HG02884 (cell line): ENCODE measurements around the gene YJU2.
"Not testable (repeated sequence)": the region's sequence is repeated elsewhere in the genome, so short reads cannot be mapped to it uniquely, and the experiment has no call there.

Experiments used
- ATAC-seq: cut with Tn5 transposase; IDR thresholded peaks from one replicate; pipeline ENCODE4 v1.9.1; 2021; ENCODE audit warnings: mild to moderate bottlenecking, moderate library complexity; ENCODE audit not compliant: unreplicated experiment

Gene YJU2

DNA sequence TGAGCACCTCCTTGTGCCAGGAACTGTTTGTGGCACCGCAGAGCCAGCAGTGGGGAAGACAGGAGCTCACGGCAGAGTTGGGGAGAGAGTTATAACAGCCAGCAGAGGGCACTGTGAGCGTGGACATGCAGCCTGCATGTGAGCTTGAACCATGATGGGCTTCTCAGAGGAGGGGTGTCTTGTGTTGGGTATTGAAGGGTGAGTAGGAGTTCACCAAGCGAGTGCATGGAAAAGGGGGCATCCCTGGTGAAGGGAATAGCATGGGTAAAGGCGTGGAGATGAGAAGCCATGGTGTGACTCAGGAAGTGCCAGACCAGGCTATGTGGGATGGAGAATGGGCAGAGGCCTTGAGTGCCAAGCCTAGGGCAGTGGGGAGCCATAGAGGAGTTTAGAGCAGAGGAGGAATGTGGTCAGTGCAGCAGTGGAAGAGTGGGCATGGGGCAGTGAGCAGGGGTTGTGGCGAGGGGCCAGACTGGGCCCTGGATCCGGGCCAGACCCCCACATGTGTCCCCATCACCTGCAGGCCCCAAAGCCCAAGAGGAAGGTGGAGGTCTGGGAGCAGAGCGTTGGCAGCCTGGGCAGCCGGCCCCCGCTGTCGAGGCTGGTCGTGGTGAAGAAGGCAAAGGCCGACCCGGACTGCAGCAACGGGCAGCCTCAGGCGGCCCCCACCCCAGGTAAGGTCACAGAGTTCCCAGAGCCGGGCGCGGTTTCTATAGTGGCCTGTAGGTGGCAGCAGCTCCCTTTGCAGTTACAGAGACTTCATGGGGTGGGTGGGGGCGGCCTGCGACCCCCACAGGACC lies 20.4 kb downstream of the YJU2 start:
- ATAC-seq = no peak

DNA sequence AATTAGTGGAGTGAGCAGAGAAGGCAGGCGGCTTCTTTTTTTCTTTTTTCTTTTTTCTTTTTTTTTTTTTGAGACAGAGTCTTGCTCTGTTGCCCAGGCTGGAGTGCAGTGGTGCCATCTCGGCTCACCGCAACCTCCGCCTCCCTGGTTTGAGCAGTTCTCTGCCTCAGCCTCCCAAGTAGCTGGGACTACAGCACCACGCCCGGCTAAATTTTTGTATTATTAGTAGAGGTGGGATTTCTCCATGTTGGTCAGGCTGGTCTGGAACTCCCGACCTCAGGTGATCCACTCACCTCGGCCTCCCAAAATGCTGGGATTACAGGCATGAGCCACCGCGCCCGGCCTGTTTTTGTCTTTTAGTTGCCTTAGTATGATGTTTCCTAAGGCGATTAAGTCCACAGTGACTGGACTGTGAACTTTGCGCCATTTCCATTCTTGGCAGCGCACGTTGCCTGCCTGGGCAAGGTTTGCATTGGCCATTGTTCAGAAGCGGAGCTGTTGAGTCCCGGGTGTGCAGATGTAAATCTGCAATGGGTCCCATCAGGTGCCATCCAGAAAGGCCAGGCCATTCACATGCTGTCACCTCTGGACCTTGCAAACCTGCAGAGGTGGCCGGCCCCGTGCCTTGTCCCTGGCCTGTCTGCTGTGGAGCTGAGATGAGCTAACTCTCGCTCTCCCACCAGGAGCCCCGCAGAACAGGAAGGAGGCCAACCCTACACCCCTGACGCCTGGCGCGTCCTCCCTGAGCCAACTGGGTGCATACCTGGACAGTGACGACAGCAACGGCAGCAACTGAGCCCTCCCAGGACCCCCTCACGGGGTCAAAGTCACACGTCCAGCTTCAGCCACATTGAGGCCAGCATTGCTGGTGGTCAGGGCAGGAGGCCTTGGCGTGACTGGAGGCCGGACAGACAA lies 21.3 kb downstream of the YJU2 start:
- ATAC-seq = no peak

DNA sequence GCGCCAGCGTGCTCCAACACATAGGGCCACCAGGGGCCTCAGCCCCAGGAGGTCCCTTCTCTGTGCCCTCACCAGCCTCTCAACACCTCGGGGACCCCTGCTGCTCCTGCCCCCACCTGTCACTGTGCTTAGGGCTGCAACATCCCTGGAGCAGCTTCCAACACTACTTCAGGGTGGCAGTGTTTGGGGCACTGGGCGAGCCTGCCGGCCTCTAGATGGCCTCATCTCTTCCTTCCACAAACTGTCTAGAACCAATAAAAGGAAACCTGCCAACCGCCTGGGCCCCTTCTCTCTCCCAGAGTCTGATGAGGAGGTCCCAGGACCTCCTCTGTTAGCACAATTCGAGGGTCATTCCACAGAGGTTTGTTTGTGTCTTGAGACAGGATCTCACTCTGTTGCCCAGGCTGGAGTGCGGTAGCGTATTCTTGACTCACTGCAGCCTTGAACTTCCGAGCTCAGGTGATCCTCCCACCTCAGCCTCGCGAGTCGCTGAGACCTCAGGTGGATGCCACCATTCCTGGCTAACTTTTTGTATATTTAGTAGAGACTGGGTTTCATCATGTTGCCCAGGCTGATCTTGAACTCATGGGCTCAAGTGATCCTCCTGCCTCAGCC lies 22.0 kb downstream of the YJU2 start:
- ATAC-seq = no peak

DNA sequence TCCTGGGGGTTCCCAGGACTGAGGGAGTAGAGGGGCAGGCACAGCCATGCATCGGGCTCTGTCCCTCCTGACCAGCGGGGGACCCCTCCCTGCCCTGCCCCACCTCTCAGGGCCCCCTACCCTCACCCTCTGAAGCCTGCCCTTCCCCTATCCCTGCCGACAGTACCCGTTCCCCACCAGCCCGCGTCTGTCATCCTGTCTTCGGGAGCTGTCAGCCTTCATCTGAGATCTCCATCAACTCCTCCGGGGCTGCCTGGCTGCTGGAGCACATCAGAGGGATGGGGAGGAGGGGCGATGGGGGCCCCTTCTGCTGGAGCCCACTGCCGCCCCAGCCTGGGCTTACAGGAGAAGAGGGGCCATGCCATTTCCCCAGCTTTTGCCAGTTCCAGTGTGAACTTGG lies 26.0 kb downstream of the YJU2 start:
- no peak for ATAC-seq

DNA sequence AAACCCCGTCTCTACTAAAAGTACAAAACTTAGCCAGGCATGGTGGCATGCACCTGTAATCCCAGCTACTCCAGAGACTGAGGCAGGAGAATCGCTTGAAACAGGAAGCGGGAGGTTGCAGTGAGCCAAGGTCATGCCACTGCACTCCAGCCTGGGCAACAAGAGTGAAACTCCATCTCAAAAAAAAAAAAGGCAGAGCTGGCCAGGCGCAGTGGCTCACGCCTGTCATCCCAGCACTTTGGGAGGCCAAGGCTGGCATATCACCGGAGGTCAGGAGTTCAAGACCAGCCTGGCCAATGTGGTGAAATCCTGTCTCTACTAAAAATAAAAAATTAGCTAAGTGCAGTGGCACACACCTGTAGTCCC lies 27.4 kb downstream of the YJU2 start:
- ATAC-seq = not testable (repeated sequence)

DNA sequence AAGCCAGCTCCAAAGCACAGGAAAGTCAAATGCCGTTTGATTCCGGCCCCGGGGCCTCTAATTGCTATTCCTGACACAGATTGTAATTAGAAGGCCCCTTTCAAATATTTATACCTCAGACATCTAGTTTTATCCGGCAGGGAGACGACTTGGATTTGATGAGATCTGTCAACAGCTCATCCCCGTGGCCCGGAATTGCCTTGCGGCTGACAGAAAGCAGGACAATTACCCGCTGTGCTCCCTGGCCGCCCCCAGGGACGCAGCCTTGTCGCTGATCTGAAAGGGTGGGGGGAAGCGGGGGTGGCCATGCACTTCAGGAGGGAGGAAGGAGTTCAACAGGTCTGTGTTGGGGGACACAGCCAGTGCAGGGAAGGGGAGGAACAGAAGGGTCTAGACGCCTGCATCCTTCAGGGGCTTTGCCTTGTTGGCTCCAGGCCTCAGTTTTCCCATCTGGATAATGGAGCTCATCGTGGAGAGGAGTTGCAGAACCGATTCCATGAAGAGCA lies 30.4 kb downstream of the YJU2 start:
- ATAC-seq = no peak

DNA sequence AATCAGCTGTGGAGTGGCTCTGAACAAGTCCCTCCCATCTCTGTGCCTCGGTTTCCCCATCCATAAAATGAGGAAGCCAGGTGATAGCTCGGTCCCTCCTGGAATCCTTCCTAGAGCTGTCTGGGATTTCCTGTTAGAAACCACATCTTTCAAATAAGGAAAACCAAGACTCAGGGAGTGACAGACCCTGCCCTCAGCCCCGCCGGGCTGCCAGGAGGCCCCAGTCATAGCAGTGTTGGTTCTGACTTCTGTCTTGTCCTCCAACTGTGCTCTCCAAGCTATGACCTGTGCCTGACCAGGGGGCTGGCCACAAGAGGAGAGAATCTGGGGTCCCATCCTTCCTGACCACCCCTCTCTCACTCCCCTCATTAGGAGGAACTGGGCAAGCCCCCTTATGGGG lies 31.1 kb downstream of the YJU2 start:
- ATAC-seq = no peak

DNA sequence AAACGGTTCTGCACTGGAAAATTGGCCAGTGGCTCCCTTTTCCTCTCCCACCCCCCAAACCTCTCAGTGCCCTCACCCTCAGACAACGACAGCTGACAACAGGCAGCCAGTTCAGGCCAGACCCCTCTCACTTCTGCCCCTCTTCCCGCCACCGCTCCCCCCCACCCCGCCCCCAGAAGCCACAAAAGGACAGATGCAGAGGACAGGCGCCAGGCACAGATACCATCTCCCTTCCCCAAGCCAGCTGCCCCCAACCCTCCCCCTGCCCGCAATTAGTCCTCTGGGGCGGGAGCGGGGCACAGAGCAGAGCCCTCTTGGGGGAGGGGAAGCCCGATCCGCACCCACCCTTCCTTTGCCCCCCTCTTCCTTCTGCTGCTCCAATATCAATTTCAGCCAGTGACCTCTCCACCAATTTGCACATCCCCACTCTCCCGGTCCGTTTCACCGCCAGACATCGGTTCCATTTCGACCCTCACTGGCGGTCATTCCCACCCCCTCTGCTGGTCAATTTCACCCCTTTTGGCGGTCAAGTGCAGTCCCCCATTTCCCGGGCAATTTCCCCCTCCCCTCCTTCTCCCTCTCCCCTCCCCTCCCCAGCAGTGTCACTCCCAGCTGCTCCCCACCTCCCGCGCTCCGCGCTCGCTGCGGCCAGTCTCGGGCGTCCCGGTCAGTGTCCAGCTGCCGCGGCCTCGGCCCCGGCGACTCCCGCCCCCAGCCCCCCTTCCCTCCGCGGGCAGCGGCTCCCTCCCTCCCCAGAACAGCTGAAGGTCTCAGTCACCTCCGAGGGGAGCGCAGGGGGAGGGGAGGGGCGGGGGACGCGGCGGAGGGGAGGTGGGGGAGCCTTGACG lies 31.8 kb downstream of the YJU2 start, which contains the start of gene SHD:
Gene SHD, plus strand, starts transcription at position 848 of the 848 bp plus-strand sequence. CDS start 798 bp downstream, outside the sequence.
- no peak for ATAC-seq

DNA sequence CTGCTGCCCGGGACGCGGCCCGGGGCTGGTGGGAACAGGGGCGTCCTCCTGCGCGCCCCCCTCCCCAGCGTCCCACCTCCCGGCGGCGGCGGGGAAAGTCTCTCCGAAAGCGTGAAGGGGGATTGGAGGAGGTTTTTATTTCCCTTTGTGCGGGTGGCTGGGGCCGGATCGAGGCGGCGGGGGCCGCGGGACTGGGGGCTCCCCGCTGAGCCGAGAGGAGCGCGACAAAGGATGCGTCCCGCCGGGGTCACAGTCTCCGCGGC lies 32.3 kb downstream of the YJU2 start:
- ATAC-seq = no peak

DNA sequence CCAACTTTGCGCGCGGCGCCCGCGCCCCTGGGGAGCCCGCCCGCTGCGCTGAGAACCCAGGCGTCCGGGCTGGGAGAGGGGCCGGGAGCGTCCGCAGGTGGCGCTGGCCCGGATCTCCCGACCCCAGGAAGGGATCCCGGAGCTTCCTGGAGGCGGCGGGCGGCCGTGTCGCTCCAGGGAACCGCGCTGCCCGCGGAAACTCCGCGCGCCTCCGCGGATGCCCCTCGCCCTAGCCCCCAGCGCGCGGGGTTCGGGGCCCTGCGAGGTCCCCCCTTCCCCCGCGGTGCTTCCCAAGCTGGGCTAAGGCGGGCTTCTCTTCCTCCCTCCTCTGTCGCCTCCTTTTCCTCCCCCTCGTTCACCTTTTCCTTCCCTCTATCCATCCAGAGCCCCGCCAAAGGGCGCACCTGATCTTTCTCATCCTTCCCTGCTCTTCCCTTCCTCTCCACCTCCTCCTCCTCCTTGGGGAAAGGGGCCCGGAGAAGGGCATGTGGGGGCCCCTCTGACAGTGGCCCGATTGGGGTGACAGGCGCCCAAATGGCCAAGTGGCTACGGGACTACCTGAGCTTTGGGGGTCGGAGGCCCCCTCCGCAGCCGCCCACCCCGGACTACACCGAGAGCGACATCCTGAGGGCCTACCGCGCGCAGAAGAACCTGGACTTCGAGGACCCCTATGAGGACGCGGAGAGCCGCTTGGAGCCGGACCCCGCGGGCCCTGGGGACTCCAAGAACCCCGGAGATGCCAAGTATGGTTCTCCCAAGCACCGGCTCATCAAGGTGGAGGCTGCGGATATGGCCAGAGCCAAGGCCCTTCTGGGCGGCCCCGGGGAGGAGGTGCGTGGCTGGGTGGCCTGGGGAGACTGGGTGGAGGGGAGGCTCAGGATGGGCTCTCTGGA lies 32.9 kb downstream of the YJU2 start:
- no peak for ATAC-seq

DNA sequence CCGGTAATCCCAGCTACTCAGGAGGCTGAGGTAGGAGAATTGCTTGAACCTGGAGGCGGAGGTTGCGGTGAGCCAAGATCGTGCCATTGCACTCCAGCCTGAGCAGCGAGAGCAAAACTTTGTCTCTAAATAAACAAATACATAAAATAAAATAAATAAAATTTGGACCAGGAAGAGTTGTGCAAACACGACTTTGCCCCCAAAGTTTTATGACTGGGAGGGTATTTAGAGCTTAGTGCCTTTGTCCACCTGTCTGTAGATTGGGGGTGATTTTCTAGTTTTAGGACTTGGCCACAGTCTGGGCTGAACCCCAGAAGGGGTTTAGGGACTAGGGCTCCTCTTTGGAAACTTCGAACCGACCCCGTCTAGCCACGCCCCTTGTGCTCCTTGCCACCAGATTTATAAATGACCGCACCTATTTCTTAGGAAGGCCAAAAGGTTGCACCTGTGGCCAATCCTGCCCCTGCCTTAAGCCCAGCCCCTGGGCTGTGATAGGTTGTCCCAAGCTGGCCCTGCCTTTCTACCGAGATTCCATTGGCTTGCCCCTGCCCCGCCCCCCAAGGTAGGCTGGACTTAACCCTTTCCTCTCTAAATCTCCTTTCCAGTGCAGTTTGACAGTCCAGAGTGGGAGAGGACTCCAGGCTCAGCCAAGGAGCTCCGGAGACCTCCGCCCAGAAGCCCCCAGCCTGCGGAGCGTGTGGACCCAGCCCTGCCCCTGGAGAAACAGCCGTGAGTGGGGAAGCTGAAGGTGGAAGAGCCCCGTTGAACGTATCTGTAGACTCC lies 37.5 kb downstream of the YJU2 start:
- ATAC-seq = no peak

DNA sequence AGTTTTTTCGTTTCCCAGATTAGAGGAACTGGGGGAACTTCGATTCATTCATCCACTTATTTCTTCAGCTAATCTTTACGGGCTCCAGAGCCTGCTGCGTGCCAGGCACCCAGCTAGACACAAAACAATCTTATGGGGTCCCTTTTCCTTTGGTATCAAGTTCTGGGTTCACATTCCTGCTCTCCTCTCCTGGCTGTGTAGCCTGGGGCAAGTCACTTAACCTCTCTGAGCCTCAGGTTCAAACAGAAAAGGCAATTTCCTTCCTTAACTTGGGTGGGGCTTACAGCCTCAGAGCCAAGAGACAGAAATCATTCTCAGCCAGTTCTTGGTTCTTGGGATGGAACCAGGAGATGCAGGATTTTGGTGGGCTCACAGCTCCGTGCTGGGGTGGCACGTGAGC lies 38.1 kb downstream of the YJU2 start:
- ATAC-seq = no peak

DNA sequence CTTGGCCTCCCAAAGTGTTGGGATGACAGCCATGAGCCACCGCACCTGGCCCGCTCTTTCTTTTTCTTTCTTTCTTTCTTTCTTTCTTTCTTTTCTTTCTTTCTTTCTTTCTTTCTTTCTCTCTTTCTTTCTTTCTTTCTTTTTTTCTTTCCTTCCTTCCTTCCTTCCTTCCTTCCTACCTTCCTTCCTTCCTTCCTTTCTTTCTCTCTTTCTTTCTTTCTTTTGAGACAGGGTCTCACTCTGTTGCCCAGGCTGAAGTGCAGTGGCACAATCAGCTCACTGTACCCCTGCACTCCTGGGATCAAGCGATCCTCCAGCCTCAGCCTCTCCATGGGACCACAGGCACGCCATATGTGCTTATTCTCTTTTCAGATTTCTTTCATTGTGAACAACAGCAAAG lies 39.3 kb downstream of the YJU2 start:
- ATAC-seq = not testable (repeated sequence)

DNA sequence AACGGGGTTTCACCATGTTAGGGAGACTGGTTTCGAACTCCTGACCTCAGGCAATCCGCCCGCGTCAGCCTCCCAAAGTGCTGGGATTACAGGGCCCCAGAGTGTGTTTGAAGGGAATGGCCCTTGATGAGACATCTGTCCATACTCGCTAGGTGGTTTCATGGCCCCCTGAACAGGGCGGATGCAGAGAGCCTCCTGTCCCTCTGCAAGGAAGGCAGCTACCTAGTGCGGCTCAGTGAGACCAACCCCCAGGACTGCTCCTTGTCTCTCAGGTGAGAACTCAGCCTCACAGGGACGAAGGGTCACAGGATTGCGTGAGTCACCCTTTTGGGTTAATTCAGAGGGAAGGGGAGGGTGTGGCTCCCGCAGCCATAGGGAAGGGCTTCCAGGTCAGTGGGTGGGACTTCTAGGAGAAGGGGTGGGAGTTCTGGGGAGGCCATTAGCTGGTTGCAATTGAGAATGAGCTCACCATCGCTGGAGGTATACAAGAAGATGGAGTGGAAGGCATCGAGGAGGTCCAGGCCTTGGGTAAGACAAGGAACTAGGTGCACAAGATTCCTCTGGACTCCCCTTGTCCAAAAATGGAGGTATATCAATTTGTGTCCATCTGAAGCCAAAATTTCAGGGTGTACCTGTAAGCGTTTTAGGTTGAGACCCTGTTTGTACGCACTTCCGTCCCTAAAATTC lies 41.4 kb downstream of the YJU2 start:
- ATAC-seq = no peak

DNA sequence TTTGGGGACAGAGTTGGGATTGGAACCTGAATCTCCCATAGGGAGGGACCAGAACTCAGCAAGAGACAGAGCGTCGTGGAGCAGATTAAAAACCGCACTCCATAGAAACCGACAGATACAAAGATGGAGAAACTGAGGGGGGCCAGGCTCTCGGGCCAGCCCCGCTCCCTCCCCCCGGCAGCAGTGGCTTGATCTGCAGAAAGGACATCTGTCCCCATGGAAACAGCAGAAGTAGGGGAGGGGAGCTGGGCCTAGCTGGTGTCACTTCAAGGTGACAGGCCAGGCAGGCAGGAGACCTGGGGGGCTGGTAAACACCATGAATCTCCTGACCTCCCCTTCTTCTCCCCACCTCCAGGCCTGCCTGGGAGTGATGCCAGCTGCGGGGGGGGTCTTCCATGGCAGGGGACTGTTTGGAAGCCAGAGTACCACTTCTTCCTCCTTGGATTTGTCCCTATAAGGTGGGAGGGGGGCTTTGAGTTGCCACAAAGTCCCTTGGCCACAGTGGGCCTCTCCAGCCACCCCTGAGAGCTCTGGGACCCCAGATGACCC lies 44.4 kb downstream of the YJU2 start:
- no peak for ATAC-seq

DNA sequence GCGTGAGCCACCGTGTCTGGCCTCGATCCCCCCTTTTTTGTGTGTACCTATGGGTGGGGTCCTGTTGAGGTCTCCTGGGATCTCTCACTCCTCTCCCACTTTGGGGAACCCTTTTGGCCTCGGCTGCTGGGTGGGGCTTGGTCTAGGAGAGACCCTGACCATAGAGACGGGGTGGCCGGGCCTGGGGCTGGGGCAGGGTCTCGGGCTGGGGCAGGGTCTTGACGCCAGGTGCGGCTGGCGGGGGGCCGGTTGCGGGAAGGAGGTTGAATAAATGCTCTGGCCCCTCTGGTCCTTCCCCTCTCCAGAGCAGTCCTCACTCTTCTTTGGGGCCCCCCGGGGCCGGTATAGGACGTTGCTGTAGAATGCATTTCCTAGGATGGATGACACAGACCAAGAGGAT lies 45.6 kb downstream of the YJU2 start:
- ATAC-seq = no peak

DNA sequence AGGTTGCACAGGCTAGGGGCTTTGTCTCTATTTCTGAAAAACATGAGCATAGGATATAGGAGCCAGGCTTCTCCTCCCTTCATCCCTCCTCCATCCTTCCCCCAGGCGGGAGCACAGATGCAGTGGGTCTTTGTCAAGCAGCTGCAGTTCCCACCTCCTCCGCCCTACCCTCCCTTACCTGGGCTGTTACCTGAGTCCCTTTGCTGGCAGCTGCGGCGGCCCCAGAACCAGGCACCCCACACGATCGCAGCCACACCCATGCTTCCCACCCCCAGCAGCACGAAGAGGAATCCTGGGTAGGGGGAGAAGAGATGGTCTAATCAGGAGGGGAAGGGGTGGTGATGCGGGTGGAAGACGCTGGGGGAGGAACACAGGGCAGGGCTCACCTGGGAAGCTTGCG lies 47.5 kb downstream of the YJU2 start:
- ATAC-seq = no peak
